Stimulated activated effector memory CD8-positive, alpha-beta T cell treated with anti-CD3 and anti-CD28 coated beads, Interleukin-12 subunit alpha, Interleukin-12 subunit beta, amount 100 ng/mL, for 72 hours (primary cell): ENCODE measurements around the gene PCDHB9.
"Not testable (repeated sequence)": the region's sequence is repeated elsewhere in the genome, so short reads cannot be mapped to it uniquely, and the experiment has no call there.

ENCODE experiments used
- ATAC-seq: fragments of 150-1000 bp; cut with Tn5 transposase; 2 replicates; pipeline ENCODE4 v1.10.0; 2021
- DNase-seq, 2 donors: peaks; one replicate each; pipeline ENCODE4 v3.0.0; 2021 to 2022; ENCODE audit warnings: low spot score in 2 of 2
- H3K27ac Mint-ChIP-seq: one replicate; pipeline ENCODE4 v1.8.0; 2022; ENCODE audit warnings: mild to moderate bottlenecking, mixed read lengths
- H3K36me3 Mint-ChIP-seq: one replicate; pipeline ENCODE4 v1.8.0; 2022; ENCODE audit warnings: mild to moderate bottlenecking, mixed read lengths
- H3K4me1 Mint-ChIP-seq: one replicate; pipeline ENCODE4 v1.8.0; 2022; ENCODE audit warnings: mixed read lengths
- H3K4me3 Mint-ChIP-seq: one replicate; pipeline ENCODE4 v1.8.0; 2022; ENCODE audit warnings: mild to moderate bottlenecking, mixed read lengths
- H3K9me3 Mint-ChIP-seq: one replicate; pipeline ENCODE4 v1.8.0; 2022; ENCODE audit warnings: mixed read lengths

The PCDHB9 gene

DNA sequence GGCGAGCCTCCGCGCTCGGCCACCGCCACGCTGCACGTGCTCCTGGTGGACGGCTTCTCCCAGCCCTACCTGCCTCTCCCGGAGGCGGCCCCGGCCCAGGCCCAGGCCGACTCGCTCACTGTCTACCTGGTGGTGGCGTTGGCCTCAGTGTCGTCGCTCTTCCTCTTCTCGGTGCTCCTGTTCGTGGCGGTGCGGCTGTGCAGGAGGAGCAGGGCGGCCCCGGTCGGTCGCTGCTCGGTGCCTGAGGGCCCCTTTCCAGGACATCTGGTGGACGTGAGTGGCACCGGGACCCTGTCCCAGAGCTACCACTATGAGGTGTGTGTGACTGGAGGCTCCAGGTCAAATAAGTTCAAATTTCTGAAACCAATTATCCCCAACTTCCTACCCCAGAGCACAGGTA lies 23.9 kb downstream of the PCDHB9 start:
- H3K4me3 Mint-ChIP-seq, DNase-seq, H3K27ac Mint-ChIP-seq, H3K9me3 Mint-ChIP-seq, H3K4me1 Mint-ChIP-seq, ATAC-seq, H3K36me3 Mint-ChIP-seq: not testable (repeated sequence)

DNA sequence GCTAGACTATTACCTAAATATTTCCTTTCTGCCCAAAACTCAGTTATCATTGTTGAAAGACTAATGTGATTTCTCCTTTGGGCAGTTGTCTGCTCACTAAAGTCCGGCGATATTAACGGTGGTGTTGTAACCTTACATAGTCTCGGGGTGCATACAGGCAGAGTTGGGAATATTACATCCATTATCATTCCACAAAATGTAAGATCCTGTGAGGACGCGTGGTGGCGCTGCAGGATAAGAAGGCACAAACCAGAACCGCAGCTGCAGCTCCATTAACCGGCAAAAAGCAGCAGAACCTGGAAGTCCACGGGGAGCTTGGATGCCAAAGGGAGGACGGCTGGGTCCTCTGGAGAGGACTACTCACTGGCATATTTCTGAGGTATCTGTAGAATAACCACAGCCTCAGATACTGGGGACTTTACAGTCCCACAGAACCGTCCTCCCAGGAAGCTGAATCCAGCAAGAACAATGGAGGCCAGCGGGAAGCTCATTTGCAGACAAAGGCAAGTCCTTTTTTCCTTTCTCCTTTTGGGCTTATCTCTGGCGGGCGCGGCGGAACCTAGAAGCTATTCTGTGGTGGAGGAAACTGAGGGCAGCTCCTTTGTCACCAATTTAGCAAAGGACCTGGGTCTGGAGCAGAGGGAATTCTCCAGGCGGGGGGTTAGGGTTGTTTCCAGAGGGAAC lies 26.8 kb downstream of the PCDHB9 start, which contains the start of gene PCDHB13:
TSS of gene PCDHB13 (plus strand) at position 264 of the 684 bp plus-strand sequence. CDS start at position 469, 205 bp downstream.
- H3K4me3 Mint-ChIP-seq, DNase-seq, H3K36me3 Mint-ChIP-seq, H3K27ac Mint-ChIP-seq, ATAC-seq, H3K4me1 Mint-ChIP-seq, H3K9me3 Mint-ChIP-seq: not testable (repeated sequence)

DNA sequence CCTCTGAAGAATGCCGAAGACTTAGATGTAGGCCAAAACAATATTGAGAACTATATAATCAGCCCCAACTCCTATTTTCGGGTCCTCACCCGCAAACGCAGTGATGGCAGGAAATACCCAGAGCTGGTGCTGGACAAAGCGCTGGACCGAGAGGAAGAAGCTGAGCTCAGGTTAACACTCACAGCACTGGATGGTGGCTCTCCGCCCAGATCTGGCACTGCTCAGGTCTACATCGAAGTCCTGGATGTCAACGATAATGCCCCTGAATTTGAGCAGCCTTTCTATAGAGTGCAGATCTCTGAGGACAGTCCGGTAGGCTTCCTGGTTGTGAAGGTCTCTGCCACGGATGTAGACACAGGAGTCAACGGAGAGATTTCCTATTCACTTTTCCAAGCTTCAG lies 27.6 kb downstream of the PCDHB9 start:
- not testable (repeated sequence) for H3K4me3 Mint-ChIP-seq, H3K9me3 Mint-ChIP-seq, ATAC-seq, H3K36me3 Mint-ChIP-seq, DNase-seq, H3K4me1 Mint-ChIP-seq, H3K27ac Mint-ChIP-seq

DNA sequence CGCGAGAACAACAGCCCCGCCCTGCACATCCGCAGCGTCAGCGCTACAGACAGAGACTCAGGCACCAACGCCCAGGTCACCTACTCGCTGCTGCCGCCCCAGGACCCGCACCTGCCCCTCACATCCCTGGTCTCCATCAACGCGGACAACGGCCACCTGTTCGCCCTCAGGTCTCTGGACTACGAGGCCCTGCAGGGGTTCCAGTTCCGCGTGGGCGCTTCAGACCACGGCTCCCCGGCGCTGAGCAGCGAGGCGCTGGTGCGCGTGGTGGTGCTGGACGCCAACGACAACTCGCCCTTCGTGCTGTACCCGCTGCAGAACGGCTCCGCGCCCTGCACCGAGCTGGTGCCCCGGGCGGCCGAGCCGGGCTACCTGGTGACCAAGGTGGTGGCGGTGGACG lies 28.5 kb downstream of the PCDHB9 start:
- H3K36me3 Mint-ChIP-seq, ATAC-seq, H3K9me3 Mint-ChIP-seq, DNase-seq, H3K4me3 Mint-ChIP-seq, H3K4me1 Mint-ChIP-seq, H3K27ac Mint-ChIP-seq: not testable (repeated sequence)

DNA sequence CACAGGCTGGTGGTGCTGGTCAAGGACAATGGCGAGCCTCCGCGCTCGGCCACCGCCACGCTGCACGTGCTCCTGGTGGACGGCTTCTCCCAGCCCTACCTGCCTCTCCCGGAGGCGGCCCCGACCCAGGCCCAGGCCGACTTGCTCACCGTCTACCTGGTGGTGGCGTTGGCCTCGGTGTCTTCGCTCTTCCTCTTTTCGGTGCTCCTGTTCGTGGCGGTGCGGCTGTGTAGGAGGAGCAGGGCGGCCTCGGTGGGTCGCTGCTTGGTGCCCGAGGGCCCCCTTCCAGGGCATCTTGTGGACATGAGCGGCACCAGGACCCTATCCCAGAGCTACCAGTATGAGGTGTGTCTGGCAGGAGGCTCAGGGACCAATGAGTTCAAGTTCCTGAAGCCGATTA lies 29.1 kb downstream of the PCDHB9 start:
- H3K4me3 Mint-ChIP-seq, DNase-seq, H3K36me3 Mint-ChIP-seq, ATAC-seq, H3K27ac Mint-ChIP-seq, H3K9me3 Mint-ChIP-seq, H3K4me1 Mint-ChIP-seq: not testable (repeated sequence)

DNA sequence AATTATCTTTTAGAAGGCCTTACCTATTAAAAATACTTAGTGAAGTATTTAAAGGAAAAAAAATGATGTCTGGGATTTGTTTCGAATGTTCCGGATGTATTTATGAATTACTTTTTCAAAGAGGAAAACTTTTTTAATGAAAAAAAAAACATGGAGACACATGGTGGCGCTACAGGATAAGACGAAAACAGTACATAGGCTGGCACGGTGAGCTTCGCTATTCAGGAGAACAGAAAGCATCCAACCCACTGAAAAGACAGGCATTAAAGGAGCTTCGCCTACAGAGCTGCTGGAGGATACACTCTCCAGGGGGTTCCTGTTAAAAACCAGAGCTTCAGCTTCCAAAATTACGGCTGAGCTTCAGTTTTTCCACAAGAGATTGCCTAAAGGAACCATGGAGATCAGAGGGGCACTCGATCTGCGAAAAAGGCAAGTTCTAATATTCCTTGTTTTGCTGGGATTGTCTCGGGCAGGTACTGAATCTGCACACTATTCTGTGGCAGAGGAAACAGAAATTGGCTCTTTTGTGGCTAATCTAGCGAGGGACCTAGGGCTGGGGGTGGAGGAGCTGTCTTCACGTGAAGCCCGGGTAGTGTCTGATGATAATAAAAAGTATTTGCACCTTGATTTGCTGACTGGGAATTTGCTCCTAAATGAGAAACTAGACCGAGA lies 36.3 kb downstream of the PCDHB9 start, which contains the start of gene PCDHB14:
TSS of gene PCDHB14 (plus strand) at position 232 of the 672 bp plus-strand sequence. CDS start at position 395, 163 bp downstream.
- ATAC-seq (no peak), DNase-seq (no peak)
- no peaks in the 10 kb centered on the region for H3K4me1 Mint-ChIP-seq
- peaks cover 2% of the 10 kb centered on the region for H3K9me3 Mint-ChIP-seq
- H3K4me3 Mint-ChIP-seq: no peak within 1 kb of the TSS
- no peak within 1 kb of the TSS for H3K27ac Mint-ChIP-seq
- H3K36me3 Mint-ChIP-seq: no peaks in the 10 kb centered on the region

DNA sequence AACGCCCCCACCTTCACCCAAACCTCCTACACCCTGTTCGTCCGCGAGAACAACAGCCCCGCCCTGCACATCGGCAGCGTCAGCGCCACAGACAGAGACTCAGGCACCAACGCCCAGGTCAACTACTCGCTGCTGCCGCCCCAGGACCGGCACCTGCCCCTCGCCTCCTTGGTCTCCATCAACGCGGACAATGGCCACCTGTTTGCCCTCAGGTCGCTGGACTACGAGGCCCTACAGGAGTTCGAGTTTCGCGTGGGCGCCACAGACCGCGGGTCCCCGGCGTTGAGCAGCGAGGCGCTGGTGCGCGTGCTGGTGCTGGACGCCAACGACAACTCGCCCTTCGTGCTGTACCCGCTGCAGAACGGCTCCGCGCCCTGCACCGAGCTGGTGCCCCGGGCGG lies 37.9 kb downstream of the PCDHB9 start:
- DNase-seq, H3K9me3 Mint-ChIP-seq, H3K27ac Mint-ChIP-seq, H3K4me3 Mint-ChIP-seq, H3K36me3 Mint-ChIP-seq, H3K4me1 Mint-ChIP-seq, ATAC-seq: not testable (repeated sequence)

DNA sequence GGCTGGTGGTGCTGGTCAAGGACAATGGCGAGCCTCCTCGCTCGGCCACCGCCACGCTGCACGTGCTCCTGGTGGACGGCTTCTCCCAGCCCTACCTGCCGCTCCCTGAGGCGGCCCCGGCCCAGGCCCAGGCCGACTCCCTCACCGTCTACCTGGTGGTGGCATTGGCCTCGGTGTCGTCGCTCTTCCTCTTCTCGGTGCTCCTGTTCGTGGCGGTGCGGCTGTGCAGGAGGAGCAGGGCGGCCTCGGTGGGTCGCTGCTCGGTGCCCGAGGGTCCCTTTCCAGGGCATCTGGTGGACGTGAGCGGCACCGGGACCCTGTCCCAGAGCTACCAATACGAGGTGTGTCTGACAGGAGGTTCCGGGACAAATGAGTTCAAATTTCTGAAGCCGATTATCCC lies 38.5 kb downstream of the PCDHB9 start:
- H3K4me1 Mint-ChIP-seq, DNase-seq, H3K9me3 Mint-ChIP-seq, H3K36me3 Mint-ChIP-seq, H3K4me3 Mint-ChIP-seq, ATAC-seq, H3K27ac Mint-ChIP-seq: not testable (repeated sequence)

DNA sequence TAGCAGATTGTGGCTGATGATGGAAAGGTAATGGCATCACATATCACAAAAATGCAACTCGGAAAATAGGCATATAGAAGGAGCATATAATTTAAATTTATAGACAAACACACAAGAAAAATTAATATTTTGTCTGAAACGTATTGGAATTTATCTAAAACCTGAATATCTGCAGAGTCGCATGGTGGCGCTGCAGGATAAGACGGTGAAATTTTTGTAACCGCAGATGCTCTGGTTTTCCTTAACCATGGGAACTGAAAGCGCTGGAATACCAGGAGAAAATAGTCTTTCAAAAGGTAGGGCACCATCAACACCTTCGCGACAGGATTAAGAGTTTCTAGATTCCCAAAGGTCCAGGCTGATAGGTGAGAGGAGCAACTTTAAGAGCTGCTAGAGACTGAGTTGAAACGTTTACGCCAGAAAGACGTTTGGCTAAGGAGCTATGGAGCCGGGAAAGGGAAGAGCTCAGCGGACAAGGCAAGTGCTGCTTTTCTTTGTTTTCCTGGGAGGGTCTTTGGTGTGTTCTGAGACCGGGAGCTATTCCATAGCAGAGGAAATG lies 47.2 kb downstream of the PCDHB9 start:
- Mint-ChIP-seq H3K4me3 (no peak overlapping the region), H3K4me1 (no peaks in the 10 kb centered on the region), H3K9me3 (peaks cover 16% of the 10 kb centered on the region)

DNA sequence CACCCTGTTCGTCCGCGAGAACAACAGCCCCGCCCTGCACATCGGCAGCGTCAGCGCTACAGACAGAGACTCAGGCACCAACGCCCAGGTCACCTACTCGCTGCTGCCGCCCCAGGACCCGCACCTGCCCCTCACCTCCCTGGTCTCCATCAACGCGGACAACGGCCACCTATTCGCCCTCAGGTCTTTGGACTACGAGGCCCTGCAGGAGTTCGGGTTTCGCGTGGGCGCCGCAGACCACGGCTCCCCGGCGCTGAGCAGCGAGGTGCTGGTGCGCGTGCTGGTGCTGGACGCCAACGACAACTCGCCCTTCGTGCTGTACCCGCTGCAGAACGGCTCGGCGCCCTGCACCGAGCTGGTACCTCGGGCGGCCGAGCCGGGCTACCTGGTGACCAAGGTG lies 49.0 kb downstream of the PCDHB9 start:
- not testable (repeated sequence) for H3K36me3 Mint-ChIP-seq, H3K4me3 Mint-ChIP-seq, H3K4me1 Mint-ChIP-seq, DNase-seq, ATAC-seq, H3K27ac Mint-ChIP-seq
- peaks cover 22% of the 10 kb centered on the region for H3K9me3 Mint-ChIP-seq

More for the DNA sequence above, 47.2 kb downstream of the PCDHB9 start:
- Mint-ChIP-seq H3K36me3 (no peaks in the 10 kb centered on the region), H3K27ac (no peak overlapping the region)
- ATAC-seq (no peak), DNase-seq (no peak)

DNA sequence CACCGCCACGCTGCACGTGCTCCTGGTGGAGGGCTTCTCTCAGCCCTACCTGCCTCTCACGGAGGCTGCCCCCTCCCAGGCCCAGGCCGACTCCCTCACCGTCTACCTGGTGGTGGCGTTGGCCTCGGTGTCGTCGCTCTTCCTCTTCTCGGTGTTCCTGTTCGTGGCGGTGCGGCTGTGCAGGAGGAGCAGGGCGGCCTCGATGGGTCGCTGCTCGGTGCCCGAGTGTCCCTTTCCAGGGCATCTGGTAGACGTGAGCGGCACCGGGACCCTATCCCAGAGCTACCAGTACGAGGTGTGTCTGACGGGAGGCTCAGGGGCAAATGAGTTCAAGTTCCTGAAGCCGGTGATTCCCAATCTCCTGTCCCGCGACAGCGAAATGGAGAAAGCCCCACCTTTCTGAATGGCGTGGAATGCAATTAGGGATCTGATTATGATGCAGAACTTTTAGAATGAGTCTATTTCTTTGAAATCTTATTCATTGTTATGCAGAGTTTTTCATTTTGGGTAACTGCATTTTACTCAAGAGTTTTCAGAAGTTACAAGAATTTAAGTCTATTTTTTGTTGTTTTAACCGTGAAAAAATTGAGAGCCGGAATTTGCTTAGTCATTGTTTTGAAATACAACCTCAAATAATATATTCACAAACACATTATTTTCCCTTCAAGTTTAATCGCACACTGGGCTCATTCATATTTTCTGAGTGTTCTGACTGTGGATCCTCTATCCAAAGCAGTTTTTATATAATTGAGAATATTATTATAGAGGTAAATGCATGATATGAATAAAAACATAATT lies 49.8 kb downstream of the PCDHB9 start:
- DNase-seq: no peak
- peaks cover 19% of the 10 kb centered on the region for H3K9me3 Mint-ChIP-seq
- no peaks in the 10 kb centered on the region for H3K4me1 Mint-ChIP-seq
- no peaks in the 10 kb centered on the region for H3K36me3 Mint-ChIP-seq
- no peak overlapping the region for H3K27ac Mint-ChIP-seq
- ATAC-seq: no peak
- no peak overlapping the region for H3K4me3 Mint-ChIP-seq
